Measurements from ENCODE around the gene FNDC3B.

Gene FNDC3B

DNA sequence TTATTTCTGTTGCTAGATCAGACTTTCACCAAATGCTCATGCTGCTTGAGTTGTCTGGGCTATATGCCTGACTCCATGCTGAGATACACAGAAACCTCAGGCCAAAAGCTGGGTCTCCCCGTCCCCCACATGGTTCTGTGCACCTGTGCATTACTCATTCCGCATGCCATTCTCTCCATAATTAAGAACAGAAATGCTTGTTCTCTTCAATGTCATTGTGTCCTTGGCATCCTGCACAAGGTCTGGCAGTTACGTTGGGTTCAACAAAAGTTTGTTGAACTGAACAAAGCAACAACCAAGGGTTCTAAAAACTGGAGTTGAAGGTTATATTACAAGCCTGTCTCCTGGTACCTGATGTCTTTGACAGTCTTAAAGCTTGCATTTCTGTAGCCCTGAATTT is 177.5 kb downstream of the FNDC3B start:
- no peak overlapping the region for H3K14ac ChIP-seq (ENCODE audit: low read length)
- no peak overlapping the region for H4K91ac ChIP-seq (ENCODE audit: low read depth, low read length, poor library complexity)
- no peaks in the 10 kb centered on the region for H3K9me3 ChIP-seq (replicated peaks in 1 of 2; ENCODE audit: control insufficient read depth in 2 of 2, insufficient read depth in 1 of 2, low read depth in 1 of 2, low read length in 2 of 2)
- no peak overlapping the region for H3K27ac ChIP-seq (replicated peaks; ENCODE audit: low read length)
- H3K36me3 ChIP-seq (replicated peaks in 1 of 2; ENCODE audit: control insufficient read depth in 2 of 2, insufficient read depth in 2 of 2, low read length in 2 of 2) = peaks cover 0 to 6% of the 10 kb centered on the region in 2 donors
- no peak overlapping the region for H2BK15ac ChIP-seq (ENCODE audit: low read length)
- no peaks in the 10 kb centered on the region for H3K27me3 ChIP-seq (ENCODE audit: control insufficient read depth in 3 of 3, insufficient read depth in 3 of 3, low read depth in 1 of 3, low read length in 3 of 3)
- WGBS, 2 donors (ENCODE audit: extremely low coverage in 2 of 2, insufficient read length in 2 of 2, insufficient replicate concordance in 1 of 2) = no CpG with 5 or more reads among the region's 3 CpGs
- no peak overlapping the region for H2BK5ac ChIP-seq (ENCODE audit: low read length)
- no peak overlapping the region for H3K4me3 ChIP-seq (ENCODE audit: low read length in 2 of 2)
- no peaks in the 10 kb centered on the region for H3K79me1 ChIP-seq (ENCODE audit: low read depth, low read length)
- no peak overlapping the region for H4K8ac ChIP-seq (ENCODE audit: low read depth, low read length)
- H3K9ac ChIP-seq (ENCODE audit: low read depth, low read length, poor library complexity) = no peak overlapping the region
- DNase-seq (ENCODE audit: low spot score) = no peak
- peaks cover 2 to 19% of the 10 kb centered on the region in 2 donors for H3K4me1 ChIP-seq (ENCODE audit: control insufficient read depth in 2 of 2, insufficient read depth in 1 of 2, low read depth in 1 of 2, low read length in 2 of 2)
- H2AFZ ChIP-seq (ENCODE audit: low read length) = no peak overlapping the region
- H2AK5ac ChIP-seq (ENCODE audit: low read depth, low read length) = no peak overlapping the region
- no peak overlapping the region for H2BK12ac ChIP-seq (ENCODE audit: low read length)
- no peak overlapping the region for H3K4ac ChIP-seq (ENCODE audit: low read length)
- no peak overlapping the region for H3K23ac ChIP-seq (ENCODE audit: low read depth, low read length, poor library complexity)
- no peak overlapping the region for H3K4me2 ChIP-seq (ENCODE audit: insufficient read depth, low read length, poor library complexity, severe bottlenecking)
- H3K18ac ChIP-seq (ENCODE audit: low read length) = no peak overlapping the region
- H2BK120ac ChIP-seq (ENCODE audit: low read depth, low read length) = no peak overlapping the region

DNA sequence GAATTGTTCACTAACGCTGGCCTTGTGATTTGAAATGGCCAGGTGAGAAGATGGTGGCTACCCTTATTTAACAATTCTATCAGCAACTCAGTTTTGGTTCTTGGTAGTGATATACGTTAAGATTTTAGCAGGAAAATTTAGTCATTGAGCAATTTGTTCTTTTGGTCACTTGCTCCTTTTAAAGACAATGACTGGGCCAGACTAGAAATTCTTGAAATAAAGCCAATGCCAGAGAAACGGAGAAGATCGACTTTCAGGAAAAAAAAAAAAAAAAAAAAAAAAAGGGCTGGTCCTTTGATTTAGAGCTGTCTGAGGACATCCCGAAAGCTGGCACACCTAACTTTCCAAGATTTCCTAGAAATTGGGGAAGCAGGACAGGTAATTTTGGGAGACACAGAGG is 178.5 kb downstream of the FNDC3B start:
- Histone ChIP-seq H3K27me3 (ENCODE audit: control insufficient read depth in 3 of 3, insufficient read depth in 3 of 3, low read depth in 1 of 3, low read length in 3 of 3) (no peaks in the 10 kb centered on the region), H3K9me3 (replicated peaks in 1 of 2; ENCODE audit: control insufficient read depth in 2 of 2, insufficient read depth in 1 of 2, low read depth in 1 of 2, low read length in 2 of 2) (no peaks in the 10 kb centered on the region), H2BK5ac (ENCODE audit: low read length) (no peak overlapping the region), H4K8ac (ENCODE audit: low read depth, low read length) (no peak overlapping the region), H4K91ac (ENCODE audit: low read depth, low read length, poor library complexity) (no peak overlapping the region), H3K79me1 (ENCODE audit: low read depth, low read length) (peaks cover 2% of the 10 kb centered on the region), H3K23ac (ENCODE audit: low read depth, low read length, poor library complexity) (no peak overlapping the region), H2AK5ac (ENCODE audit: low read depth, low read length) (no peak overlapping the region), H3K4me3 (ENCODE audit: low read length in 2 of 2) (no peak overlapping the region), H3K36me3 (replicated peaks in 1 of 2; ENCODE audit: control insufficient read depth in 2 of 2, insufficient read depth in 2 of 2, low read length in 2 of 2) (no peaks in the 10 kb centered on the region), H2AFZ (ENCODE audit: low read length) (no peak overlapping the region), H3K4ac (ENCODE audit: low read length) (no peak overlapping the region), H3K9ac (ENCODE audit: low read depth, low read length, poor library complexity) (no peak overlapping the region), H2BK15ac (ENCODE audit: low read length) (no peak overlapping the region), H2BK12ac (ENCODE audit: low read length) (no peak overlapping the region), H3K4me1 (ENCODE audit: control insufficient read depth in 2 of 2, insufficient read depth in 1 of 2, low read depth in 1 of 2, low read length in 2 of 2) (peaks cover 7 to 25% of the 10 kb centered on the region in 2 donors), H2BK120ac (ENCODE audit: low read depth, low read length) (no peak overlapping the region), H3K27ac (replicated peaks; ENCODE audit: low read length) (no peak overlapping the region), H3K4me2 (ENCODE audit: insufficient read depth, low read length, poor library complexity, severe bottlenecking) (no peak overlapping the region), H3K18ac (ENCODE audit: low read length) (no peak overlapping the region), H3K14ac (ENCODE audit: low read length) (no peak overlapping the region)
- no CpG with 5 or more reads among the region's 5 CpGs for WGBS, 2 donors (ENCODE audit: extremely low coverage in 2 of 2, insufficient read length in 2 of 2, insufficient replicate concordance in 1 of 2)
- no peak for DNase-seq (ENCODE audit: low spot score)

- Histone ChIP-seq H2BK15ac (ENCODE audit: low read length) (no peak overlapping the region), H2BK12ac (ENCODE audit: low read length) (no peak overlapping the region), H3K9ac (ENCODE audit: low read depth, low read length, poor library complexity) (no peak overlapping the region), H2BK120ac (ENCODE audit: low read depth, low read length) (no peak overlapping the region), H4K91ac (ENCODE audit: low read depth, low read length, poor library complexity) (no peak overlapping the region), H3K36me3 (replicated peaks in 1 of 2; ENCODE audit: control insufficient read depth in 2 of 2, insufficient read depth in 2 of 2, low read length in 2 of 2) (no peaks in the 10 kb centered on the region), H3K14ac (ENCODE audit: low read length) (no peak overlapping the region), H2AFZ (ENCODE audit: low read length) (no peak overlapping the region), H3K27ac (replicated peaks; ENCODE audit: low read length) (no peak overlapping the region), H3K4me3 (ENCODE audit: low read length in 2 of 2) (no peak overlapping the region), H3K23ac (ENCODE audit: low read depth, low read length, poor library complexity) (no peak overlapping the region), H3K4me1 (ENCODE audit: control insufficient read depth in 2 of 2, insufficient read depth in 1 of 2, low read depth in 1 of 2, low read length in 2 of 2) (peaks cover 7 to 31% of the 10 kb centered on the region in 2 donors), H2BK5ac (ENCODE audit: low read length) (no peak overlapping the region), H3K4ac (ENCODE audit: low read length) (no peak overlapping the region), H3K27me3 (ENCODE audit: control insufficient read depth in 3 of 3, insufficient read depth in 3 of 3, low read depth in 1 of 3, low read length in 3 of 3) (no peaks in the 10 kb centered on the region), H3K9me3 (replicated peaks in 1 of 2; ENCODE audit: control insufficient read depth in 2 of 2, insufficient read depth in 1 of 2, low read depth in 1 of 2, low read length in 2 of 2) (no peaks in the 10 kb centered on the region), H3K4me2 (ENCODE audit: insufficient read depth, low read length, poor library complexity, severe bottlenecking) (no peak overlapping the region), H2AK5ac (ENCODE audit: low read depth, low read length) (no peak overlapping the region), H3K18ac (ENCODE audit: low read length) (no peak overlapping the region), H4K8ac (ENCODE audit: low read depth, low read length) (no peak overlapping the region), H3K79me1 (ENCODE audit: low read depth, low read length) (peaks cover 2% of the 10 kb centered on the region)
- no peak for DNase-seq (ENCODE audit: low spot score)
- no CpG with 5 or more reads among the region's 5 CpGs for WGBS, 2 donors (ENCODE audit: extremely low coverage in 2 of 2, insufficient read length in 2 of 2, insufficient replicate concordance in 1 of 2)
These were observed 179.3 kb downstream of the FNDC3B start for GRCh38 chr3:172218350-172219323.

GRCh38 chr3:172219750-172220149 is 180.4 kb downstream of the FNDC3B start:
- no peak overlapping the region for H3K18ac ChIP-seq (ENCODE audit: low read length)
- H3K4me1 ChIP-seq (ENCODE audit: control insufficient read depth in 2 of 2, insufficient read depth in 1 of 2, low read depth in 1 of 2, low read length in 2 of 2) = peaks cover 6 to 39% of the 10 kb centered on the region in 2 donors
- no peak overlapping the region for H2BK15ac ChIP-seq (ENCODE audit: low read length)
- H2AK5ac ChIP-seq (ENCODE audit: low read depth, low read length) = no peak overlapping the region
- H3K27me3 ChIP-seq (ENCODE audit: control insufficient read depth in 3 of 3, insufficient read depth in 3 of 3, low read depth in 1 of 3, low read length in 3 of 3) = no peaks in the 10 kb centered on the region
- no peak overlapping the region for H4K91ac ChIP-seq (ENCODE audit: low read depth, low read length, poor library complexity)
- H3K9ac ChIP-seq (ENCODE audit: low read depth, low read length, poor library complexity) = no peak overlapping the region
- H3K4me2 ChIP-seq (ENCODE audit: insufficient read depth, low read length, poor library complexity, severe bottlenecking) = no peak overlapping the region
- no peak overlapping the region for H3K4ac ChIP-seq (ENCODE audit: low read length)
- no peak for DNase-seq (ENCODE audit: low spot score)
- peaks cover 2% of the 10 kb centered on the region for H3K79me1 ChIP-seq (ENCODE audit: low read depth, low read length)
- no peak overlapping the region for H2BK12ac ChIP-seq (ENCODE audit: low read length)
- H2BK120ac ChIP-seq (ENCODE audit: low read depth, low read length) = no peak overlapping the region
- H3K4me3 ChIP-seq (ENCODE audit: low read length in 2 of 2) = no peak overlapping the region
- no peak overlapping the region for H2AFZ ChIP-seq (ENCODE audit: low read length)
- no peak overlapping the region for H3K14ac ChIP-seq (ENCODE audit: low read length)
- no peak overlapping the region for H3K27ac ChIP-seq (replicated peaks; ENCODE audit: low read length)
- H4K8ac ChIP-seq (ENCODE audit: low read depth, low read length) = no peak overlapping the region
- H3K36me3 ChIP-seq (replicated peaks in 1 of 2; ENCODE audit: control insufficient read depth in 2 of 2, insufficient read depth in 2 of 2, low read length in 2 of 2) = no peaks in the 10 kb centered on the region
- no peak overlapping the region for H2BK5ac ChIP-seq (ENCODE audit: low read length)
- no peaks in the 10 kb centered on the region for H3K9me3 ChIP-seq (replicated peaks in 1 of 2; ENCODE audit: control insufficient read depth in 2 of 2, insufficient read depth in 1 of 2, low read depth in 1 of 2, low read length in 2 of 2)
- H3K23ac ChIP-seq (ENCODE audit: low read depth, low read length, poor library complexity) = no peak overlapping the region
